ENCODE measurements around the gene EIF4H. TPM values are rescaled to one million over a fixed set of nuclear protein-coding genes. Genes with fewer than 3 reads are reported as not detected.
"Not testable (repeated sequence)": the region's sequence is repeated elsewhere in the genome, so short reads cannot be mapped to it uniquely, and the experiment has no call there.

The EIF4H gene
- total RNA-seq, 2 experiments from 2014 or later = 287 to 302 TPM

DNA sequence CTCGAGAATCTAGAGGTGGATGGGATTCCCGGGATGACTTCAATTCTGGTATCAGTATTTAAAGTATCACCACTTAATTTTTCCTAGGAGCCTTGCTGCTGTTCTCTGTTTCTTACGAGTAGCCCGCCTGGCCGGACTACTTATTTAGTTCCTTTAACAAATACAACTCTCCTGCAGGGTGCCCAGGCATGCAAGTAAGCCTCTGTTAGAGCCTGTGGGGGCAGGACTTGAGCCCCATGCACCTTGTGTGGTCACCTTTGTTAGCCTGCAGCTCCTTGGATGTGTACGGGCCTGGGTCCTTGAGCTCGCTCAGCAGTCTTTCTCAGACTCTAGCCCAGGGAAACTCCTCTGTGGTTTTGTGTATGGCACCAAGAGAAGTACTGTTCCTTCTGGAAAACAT lies 16.1 kb downstream of the EIF4H start:
- ChIA-PET CTCF (interaction anchor here (2.3 to 6.7 kb wide), 3 partner anchors 10 to 17 kb away, joined by 5 to 46 read pairs (median 9); no protein-coding TSS in a partner anchor), POLR2A (no interaction called here)
- DNase-seq = no peak
- Mint-ChIP-seq H3K4me3 (no peak overlapping the region), H3K27me3 (ENCODE audit: low read depth) (no peaks in the 10 kb centered on the region), H3K27ac (no peak overlapping the region), H3K36me3 (ENCODE audit: low read depth) (peaks cover 76% of the 10 kb centered on the region), H3K9me3 (ENCODE audit: insufficient read depth) (no peaks in the 10 kb centered on the region), H3K4me1 (ENCODE audit: low read depth) (peaks cover 31% of the 10 kb centered on the region)
- ATAC-seq = no peak

DNA sequence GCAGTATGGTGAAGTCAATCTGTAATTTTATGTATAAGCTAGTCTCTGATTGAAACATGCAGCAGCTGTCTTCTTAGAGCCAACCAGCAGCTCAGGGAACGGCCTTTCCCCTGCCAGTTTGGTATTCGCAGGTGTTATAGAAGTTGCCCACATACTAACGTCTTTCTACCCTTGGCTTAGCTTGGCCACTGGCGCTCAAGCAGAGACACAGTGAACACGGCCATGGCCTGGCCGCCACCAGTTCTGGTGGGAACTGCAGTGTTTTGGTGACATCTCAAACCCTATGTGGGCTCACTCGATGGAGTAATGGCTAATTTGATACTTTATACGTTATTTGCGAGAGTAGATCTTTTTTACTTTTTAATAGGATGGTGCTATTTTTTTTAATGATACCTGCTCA lies 17.1 kb downstream of the EIF4H start:
- H3K9me3 Mint-ChIP-seq (ENCODE audit: insufficient read depth) = no peaks in the 10 kb centered on the region
- CTCF ChIA-PET = interaction anchor here (1.5 to 6.7 kb wide), 5 partner anchors 11 to 123 kb away, joined by 5 to 46 read pairs (median 9); no protein-coding TSS in a partner anchor
- H3K4me1 Mint-ChIP-seq (ENCODE audit: low read depth) = peaks cover 30% of the 10 kb centered on the region
- H3K36me3 Mint-ChIP-seq (ENCODE audit: low read depth) = peaks cover 77% of the 10 kb centered on the region
- POLR2A ChIA-PET = interaction anchor here (1.0 kb wide), 1 partner anchor 18 kb away, joined by 3 read pairs; no protein-coding TSS in a partner anchor
- ATAC-seq = no peak
- no peaks in the 10 kb centered on the region for H3K27me3 Mint-ChIP-seq (ENCODE audit: low read depth)
- no peak overlapping the region for H3K4me3 Mint-ChIP-seq
- no peak overlapping the region for H3K27ac Mint-ChIP-seq
- DNase-seq = no peak

DNA sequence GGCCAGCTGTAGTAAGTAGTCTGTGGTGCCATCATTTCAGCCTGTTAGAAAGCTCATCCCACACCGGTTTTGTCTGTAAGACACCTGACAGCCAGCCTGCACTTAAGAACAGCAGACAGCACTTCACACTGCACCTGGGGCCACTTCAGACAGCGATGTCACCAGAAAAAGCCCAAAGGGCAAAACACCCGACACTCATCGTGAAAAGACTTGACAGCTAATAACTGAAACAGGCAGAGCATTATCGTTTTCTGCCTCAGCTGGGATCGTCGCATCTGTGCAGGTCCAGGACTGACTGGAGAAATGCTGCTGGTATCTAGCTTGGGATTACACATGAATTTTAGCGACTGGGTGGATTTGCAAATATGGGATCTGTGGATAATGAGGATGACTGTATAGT lies 18.9 kb downstream of the EIF4H start:
- H3K36me3 Mint-ChIP-seq (ENCODE audit: low read depth) = peaks cover 76% of the 10 kb centered on the region
- no peak for ATAC-seq
- ChIA-PET POLR2A (interaction anchor here (0.8 to 1.8 kb wide), 3 partner anchors 13 to 99 kb away, joined by 3 to 6 read pairs (median 6); partner anchors contain the start of gene EIF4H), CTCF (interaction anchor here (1.2 to 6.7 kb wide), 5 partner anchors 9 to 125 kb away, joined by 3 to 46 read pairs (median 10); no protein-coding TSS in a partner anchor)
- DNase-seq = no peak
- H3K27ac Mint-ChIP-seq = peak overlapping the region; percentile 20
- H3K4me1 Mint-ChIP-seq (ENCODE audit: low read depth) = peaks cover 19% of the 10 kb centered on the region
- H3K9me3 Mint-ChIP-seq (ENCODE audit: insufficient read depth) = no peaks in the 10 kb centered on the region
- H3K27me3 Mint-ChIP-seq (ENCODE audit: low read depth) = no peaks in the 10 kb centered on the region
- no peak overlapping the region for H3K4me3 Mint-ChIP-seq

DNA sequence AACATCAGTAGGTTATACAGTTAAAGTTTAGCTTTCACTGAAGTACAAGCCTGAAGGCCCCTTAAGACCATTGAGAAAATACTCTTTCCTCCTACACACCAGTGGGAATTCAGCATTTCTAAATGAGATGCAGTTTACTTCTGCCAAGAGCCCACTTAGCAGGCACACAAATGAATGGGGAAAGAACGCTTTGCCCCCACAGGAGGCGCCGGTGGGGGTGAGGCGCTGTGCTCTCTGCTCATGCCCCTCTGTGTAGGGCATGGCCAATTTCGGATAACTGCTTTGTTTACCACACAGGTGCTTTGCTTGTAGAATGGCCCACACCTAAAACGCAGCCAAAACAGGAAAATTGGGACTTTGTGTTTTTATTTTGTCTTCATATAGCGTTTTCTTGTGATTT lies 19.8 kb downstream of the EIF4H start:
- H3K9me3 Mint-ChIP-seq (ENCODE audit: insufficient read depth) = no peaks in the 10 kb centered on the region
- H3K4me1 Mint-ChIP-seq (ENCODE audit: low read depth) = peaks cover 19% of the 10 kb centered on the region
- DNase-seq (no peak), ATAC-seq (no peak)
- no peaks in the 10 kb centered on the region for H3K27me3 Mint-ChIP-seq (ENCODE audit: low read depth)
- peaks cover 68% of the 10 kb centered on the region for H3K36me3 Mint-ChIP-seq (ENCODE audit: low read depth)
- ChIA-PET CTCF (interaction anchor here (1.2 to 6.7 kb wide), 7 partner anchors 9 to 207 kb away, joined by 3 to 46 read pairs (median 4); no protein-coding TSS in a partner anchor), POLR2A (interaction anchor here (1.3 to 1.8 kb wide), 2 partner anchors 14 to 19 kb away, joined by 6 read pairs; partner anchors contain the start of gene EIF4H)
- H3K27ac Mint-ChIP-seq = peak overlapping the region; percentile 20
- no peak overlapping the region for H3K4me3 Mint-ChIP-seq

DNA sequence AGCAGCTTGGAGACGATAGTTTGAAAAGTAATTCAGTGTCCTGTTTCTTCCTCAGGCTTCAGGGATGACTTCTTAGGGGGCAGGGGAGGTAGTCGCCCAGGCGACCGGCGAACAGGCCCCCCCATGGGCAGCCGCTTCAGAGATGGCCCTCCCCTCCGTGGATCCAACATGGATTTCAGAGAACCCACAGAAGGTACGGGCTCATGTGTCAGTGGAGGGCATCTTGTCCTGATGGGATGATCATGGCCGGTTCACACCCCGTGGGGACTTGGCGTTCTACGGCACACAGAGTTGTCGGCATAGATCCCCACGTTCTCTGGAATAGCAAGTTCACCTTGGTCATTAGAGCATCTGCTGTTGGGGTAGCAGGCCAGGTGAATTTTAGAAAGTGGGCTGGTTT lies 20.5 kb downstream of the EIF4H start:
- Mint-ChIP-seq H3K27me3 (ENCODE audit: low read depth) (no peaks in the 10 kb centered on the region), H3K27ac (peak overlapping the region; percentile 87), H3K4me3 (no peak overlapping the region), H3K36me3 (ENCODE audit: low read depth) (peaks cover 61% of the 10 kb centered on the region), H3K4me1 (ENCODE audit: low read depth) (peaks cover 19% of the 10 kb centered on the region), H3K9me3 (ENCODE audit: insufficient read depth) (no peaks in the 10 kb centered on the region)
- ATAC-seq (no peak), DNase-seq (no peak)
- ChIA-PET POLR2A (no interaction called here), CTCF (interaction anchor here (1.2 to 6.7 kb wide), 5 partner anchors 8 to 206 kb away, joined by 3 to 46 read pairs (median 4); no protein-coding TSS in a partner anchor)

DNA sequence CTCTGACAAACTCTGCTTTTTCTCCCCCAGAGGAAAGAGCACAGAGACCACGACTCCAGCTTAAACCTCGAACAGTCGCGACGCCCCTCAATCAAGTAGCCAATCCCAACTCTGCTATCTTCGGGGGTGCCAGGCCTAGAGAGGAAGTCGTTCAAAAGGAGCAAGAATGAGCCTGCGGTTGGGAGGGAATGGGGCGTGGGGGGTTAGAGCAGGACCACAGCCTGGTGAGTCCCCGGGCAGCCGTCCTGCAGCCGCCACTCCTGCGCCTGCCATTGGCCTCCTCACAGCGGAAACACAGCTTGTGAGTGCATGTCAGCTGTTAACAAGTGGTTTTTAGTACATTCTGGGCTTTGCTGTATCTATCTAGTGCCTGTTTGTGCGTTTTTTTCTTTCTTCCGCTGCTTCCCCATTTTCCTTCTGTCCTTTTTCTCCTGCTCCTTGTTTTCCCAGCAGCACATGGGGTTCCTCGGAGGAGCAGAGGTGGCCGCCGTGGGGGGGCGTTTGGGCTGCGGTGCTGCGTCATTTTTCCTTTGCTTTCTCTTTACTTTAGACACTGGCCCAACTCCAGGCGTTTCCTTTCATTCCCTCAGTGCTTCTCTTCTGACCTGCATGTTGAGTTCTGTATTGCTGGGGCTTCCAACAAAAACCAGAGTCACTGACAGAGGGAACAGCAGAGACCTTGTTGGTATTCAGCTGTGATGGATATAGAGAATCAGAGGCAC lies 21.1 kb downstream of the EIF4H start:
- Mint-ChIP-seq H3K27ac (peak overlapping the region; percentile 87), H3K36me3 (ENCODE audit: low read depth) (peaks cover 55% of the 10 kb centered on the region), H3K4me3 (peak overlapping the region; percentile 25), H3K4me1 (ENCODE audit: low read depth) (peaks cover 19% of the 10 kb centered on the region)
- CTCF ChIA-PET = interaction anchor here (1.2 kb wide), 2 partner anchors 7 to 206 kb away, joined by 3 read pairs; no protein-coding TSS in a partner anchor
- peak; percentile 41 for DNase-seq
- POLR2A ChIA-PET; H3K9me3 Mint-ChIP-seq (ENCODE audit: insufficient read depth); H3K27me3 Mint-ChIP-seq (ENCODE audit: low read depth): not testable (repeated sequence)
- peak; percentile 63 for ATAC-seq

DNA sequence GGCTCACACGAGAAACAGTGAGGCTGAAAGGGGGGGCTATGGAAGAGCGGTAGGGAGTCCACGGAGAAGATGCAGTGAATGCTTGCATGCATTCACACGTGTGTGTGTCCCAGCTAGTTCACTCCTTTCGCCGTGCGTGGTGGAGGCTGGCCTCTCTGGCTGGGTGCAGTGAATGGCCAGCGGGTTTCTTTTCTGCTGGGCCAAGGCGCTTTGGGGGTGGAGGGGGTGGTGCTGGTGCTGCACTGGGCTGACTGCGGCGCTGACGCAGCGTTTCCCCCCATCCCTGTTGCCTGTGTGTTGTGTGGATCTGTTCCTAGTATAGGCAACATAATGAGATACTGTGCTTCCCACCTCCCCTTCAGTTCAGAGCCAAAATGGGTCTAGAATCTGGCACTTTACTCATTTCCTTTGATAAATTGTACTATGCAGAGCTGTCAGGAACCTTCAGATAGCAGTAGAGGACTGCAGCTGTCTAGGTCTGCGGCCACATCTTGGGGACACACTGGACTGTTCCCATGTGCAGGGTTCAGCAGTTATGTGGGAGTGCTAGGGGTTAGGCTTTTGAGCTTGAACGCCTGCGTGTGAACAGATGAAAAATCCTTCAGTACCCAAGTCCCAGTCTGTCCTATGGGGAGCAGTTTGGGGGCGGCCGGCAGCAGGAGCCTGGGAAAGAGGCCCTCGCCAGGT lies 22.0 kb downstream of the EIF4H start:
- DNase-seq; ATAC-seq; H3K9me3 Mint-ChIP-seq (ENCODE audit: insufficient read depth); POLR2A ChIA-PET; H3K4me3 Mint-ChIP-seq; H3K27me3 Mint-ChIP-seq (ENCODE audit: low read depth): not testable (repeated sequence)
- H3K4me1 Mint-ChIP-seq (ENCODE audit: low read depth) = peaks cover 19% of the 10 kb centered on the region
- H3K27ac Mint-ChIP-seq = peak overlapping the region; percentile 77
- peaks cover 50% of the 10 kb centered on the region for H3K36me3 Mint-ChIP-seq (ENCODE audit: low read depth)
- CTCF ChIA-PET = interaction anchor here (1.4 kb wide), 1 partner anchor 205 kb away, joined by 3 read pairs; no protein-coding TSS in a partner anchor

DNA sequence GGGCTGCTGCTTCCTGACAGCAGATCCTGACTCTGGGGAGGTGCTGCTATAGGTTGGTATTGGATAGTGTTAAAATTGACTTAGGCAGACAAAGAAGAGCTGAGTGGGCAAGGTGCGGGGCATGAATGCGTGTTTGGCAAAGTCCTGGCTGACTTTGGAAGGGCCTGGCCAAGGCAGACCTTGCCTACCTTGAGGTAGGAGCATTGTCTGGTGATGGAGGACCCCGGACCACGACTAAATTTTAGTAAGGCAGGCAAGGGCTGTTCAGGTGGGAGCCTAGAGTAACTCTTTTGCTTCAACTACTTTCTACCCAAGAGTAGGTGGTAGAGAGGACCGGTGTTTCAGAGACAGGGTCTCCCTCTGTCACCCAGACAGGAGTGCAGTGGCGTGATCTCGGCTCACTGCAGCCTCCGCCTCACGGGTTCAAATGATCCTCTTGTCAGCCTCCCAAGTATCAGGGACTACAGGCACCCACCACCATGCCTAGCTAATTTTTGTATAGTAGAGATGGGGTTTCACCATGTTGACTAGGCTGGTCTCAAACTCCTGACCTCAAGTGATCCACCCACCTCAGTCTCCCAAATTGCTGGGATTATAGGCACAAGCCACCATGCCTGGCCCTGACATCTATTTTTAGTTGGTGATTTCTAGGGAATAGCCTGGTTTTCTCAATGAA lies 23.4 kb downstream of the EIF4H start:
- H3K36me3 Mint-ChIP-seq (ENCODE audit: low read depth) = peaks cover 42% of the 10 kb centered on the region
- no peak overlapping the region for H3K27ac Mint-ChIP-seq
- peaks cover 20% of the 10 kb centered on the region for H3K4me1 Mint-ChIP-seq (ENCODE audit: low read depth)
- ChIA-PET CTCF (interaction anchor here (1.0 to 1.7 kb wide), 4 partner anchors 9 to 204 kb away, joined by 3 to 12 read pairs (median 4); no protein-coding TSS in a partner anchor), POLR2A (interaction anchor here (0.7 to 1.9 kb wide), 2 partner anchors 8 to 23 kb away, joined by 4 to 6 read pairs; partner anchors contain the start of gene EIF4H)
- DNase-seq (no peak), ATAC-seq (no peak)
- no peak overlapping the region for H3K4me3 Mint-ChIP-seq
- no peaks in the 10 kb centered on the region for H3K27me3 Mint-ChIP-seq (ENCODE audit: low read depth)
- no peaks in the 10 kb centered on the region for H3K9me3 Mint-ChIP-seq (ENCODE audit: insufficient read depth)

DNA sequence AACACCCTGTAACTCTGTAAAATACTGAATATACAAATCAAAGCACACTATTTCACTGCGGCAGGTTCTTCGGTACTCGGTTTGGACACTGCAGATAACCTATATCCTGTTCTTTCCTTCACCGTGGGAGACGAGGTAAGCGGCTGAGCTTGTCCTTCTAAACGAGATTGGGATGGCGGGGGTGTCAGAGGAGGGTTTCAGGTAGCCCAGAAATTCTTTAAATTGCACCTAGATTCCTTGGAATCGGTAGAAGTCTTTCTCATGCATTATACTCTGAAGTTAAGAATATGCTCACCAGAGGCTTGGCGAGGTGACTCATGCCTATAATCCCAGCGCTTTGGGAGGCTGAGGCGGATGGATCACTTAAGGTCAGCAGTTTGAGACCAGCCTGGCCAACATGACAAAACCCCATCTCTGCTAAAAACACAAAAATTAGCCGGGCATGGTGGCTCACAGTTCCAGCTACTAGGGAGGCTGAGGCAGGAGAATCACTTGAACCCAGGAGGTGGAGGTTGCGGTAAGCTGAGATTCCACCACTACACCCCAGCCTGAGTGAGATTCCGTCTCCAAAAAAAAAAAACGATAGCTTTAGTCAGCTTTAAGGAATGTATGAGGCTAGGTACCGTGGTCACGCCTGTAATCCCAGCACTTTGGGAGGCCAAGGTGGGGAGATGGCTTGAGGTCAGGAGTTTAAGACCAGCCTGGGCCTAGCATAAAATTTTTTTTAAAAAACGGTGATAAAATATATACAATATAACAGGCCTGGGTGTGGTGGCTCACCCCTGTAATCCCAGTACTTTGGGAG lies 25.6 kb downstream of the EIF4H start:
- no peak for ATAC-seq
- DNase-seq = no peak
- no peak overlapping the region for H3K4me3 Mint-ChIP-seq
- H3K36me3 Mint-ChIP-seq (ENCODE audit: low read depth) = peaks cover 23% of the 10 kb centered on the region
- no peaks in the 10 kb centered on the region for H3K9me3 Mint-ChIP-seq (ENCODE audit: insufficient read depth)
- POLR2A ChIA-PET = interaction anchor here (1.9 kb wide), 1 partner anchor 25 kb away, joined by 6 read pairs; the partner anchor contains the start of gene EIF4H
- CTCF ChIA-PET = interaction anchor here (0.5 to 1.3 kb wide), 3 partner anchors 10 to 263 kb away, joined by 3 read pairs; partner anchors contain the start of gene LAT2
- no peaks in the 10 kb centered on the region for H3K27me3 Mint-ChIP-seq (ENCODE audit: low read depth)
- H3K4me1 Mint-ChIP-seq (ENCODE audit: low read depth) = peaks cover 27% of the 10 kb centered on the region
- no peak overlapping the region for H3K27ac Mint-ChIP-seq

DNA sequence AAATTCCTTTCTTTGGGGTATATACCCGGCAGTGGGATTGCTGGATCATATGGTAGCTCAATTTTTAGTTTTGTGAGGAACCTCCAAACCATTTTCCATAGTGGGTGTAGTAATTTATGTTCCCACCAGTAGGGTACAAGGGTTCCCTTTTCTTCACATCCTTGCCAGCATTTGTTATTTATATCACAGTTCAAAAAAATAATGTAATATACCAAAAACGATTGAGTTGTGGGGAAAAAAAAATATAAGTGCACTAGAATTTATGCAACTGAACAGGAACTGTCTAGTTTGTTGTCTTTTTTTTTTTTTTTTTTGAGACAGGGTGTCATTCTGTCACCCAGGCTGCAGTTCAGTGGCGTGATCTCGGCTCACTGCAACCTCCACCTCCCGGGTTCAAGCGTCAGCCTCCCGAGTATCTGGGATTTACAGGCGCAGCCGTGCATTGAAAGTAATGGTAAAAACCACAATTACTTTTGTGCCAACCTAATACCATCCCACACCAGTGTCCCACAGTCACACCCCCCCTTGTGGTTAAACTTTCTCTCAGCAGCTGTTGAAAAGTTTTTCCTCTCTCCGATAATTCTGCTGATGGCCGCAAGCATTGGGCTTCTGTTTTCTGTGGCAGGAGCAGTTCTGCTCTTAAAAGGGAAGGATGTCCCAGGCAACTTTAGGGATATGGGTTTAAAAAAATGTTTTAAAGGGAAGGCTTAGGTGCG lies 28.8 kb downstream of the EIF4H start:
- DNase-seq (no peak), ATAC-seq (no peak)
- no peak overlapping the region for H3K4me3 Mint-ChIP-seq
- H3K27me3 Mint-ChIP-seq (ENCODE audit: low read depth) = no peaks in the 10 kb centered on the region
- ChIA-PET CTCF (interaction anchor here (0.8 to 5.0 kb wide), 5 partner anchors 9 to 198 kb away, joined by 3 to 51 read pairs (median 5); partner anchors contain the start of gene EIF4H), POLR2A (interaction anchor here (0.7 to 1.0 kb wide), 2 partner anchors 17 to 25 kb away, joined by 3 to 6 read pairs; no protein-coding TSS in a partner anchor)
- H3K4me1 Mint-ChIP-seq (ENCODE audit: low read depth) = peaks cover 27% of the 10 kb centered on the region
- no peaks in the 10 kb centered on the region for H3K9me3 Mint-ChIP-seq (ENCODE audit: insufficient read depth)
- H3K36me3 Mint-ChIP-seq (ENCODE audit: low read depth) = peaks cover 1% of the 10 kb centered on the region
- no peak overlapping the region for H3K27ac Mint-ChIP-seq

Data from activated CD8-positive, alpha-beta T cell treated with anti-CD3 and anti-CD28 coated beads, Interleukin-2, amount 10 ng/mL, durations not matched to agents 7 days and 5 days (primary cell).